Calu3 (cell line): ENCODE data around the gene SHC1. TPM values are rescaled to one million over a fixed set of nuclear protein-coding genes. Genes with fewer than 3 reads are reported as not detected.

ENCODE experiments used
- BruUV-seq: library from RNA; stranded (reverse); fragments of 400-500 nt; replicated peaks from 2 replicates; lab custom pipeline; 2021; lab: Mats Ljungman, UMichigan
- CTCF ChIA-PET: fragments of 300-600 bp; sonication (Branson Sonifier 250); formaldehyde crosslinking; loops from one replicate; lab custom pipeline; 2022; ENCODE audit warnings: antibody characterized with exemption; lab: Charles Lee
- DNase-seq: peaks from one replicate; pipeline ENCODE4 v3.0.0; 2022
- H3K27ac Mint-ChIP-seq: one replicate; pipeline ENCODE4 v1.8.0; 2022; ENCODE audit warnings: mixed read lengths; ENCODE audit not compliant: unreplicated experiment
- H3K27me3 Mint-ChIP-seq: one replicate; pipeline ENCODE4 v1.8.0; 2022; ENCODE audit warnings: mixed read lengths; ENCODE audit not compliant: unreplicated experiment
- H3K36me3 Mint-ChIP-seq: one replicate; pipeline ENCODE4 v1.8.0; 2022; ENCODE audit warnings: mild to moderate bottlenecking, moderate library complexity, mixed read lengths; ENCODE audit not compliant: insufficient read depth, unreplicated experiment
- H3K4me1 Mint-ChIP-seq: one replicate; pipeline ENCODE4 v1.8.0; 2022; ENCODE audit warnings: mild to moderate bottlenecking, low read depth, mixed read lengths; ENCODE audit not compliant: unreplicated experiment
- H3K4me3 Mint-ChIP-seq: one replicate; pipeline ENCODE4 v1.8.0; 2022; ENCODE audit warnings: mild to moderate bottlenecking, low read depth, moderate library complexity, mixed read lengths; ENCODE audit not compliant: unreplicated experiment
- H3K9me3 Mint-ChIP-seq: one replicate; pipeline ENCODE4 v1.8.0; 2022; ENCODE audit warnings: low read depth, mixed read lengths; ENCODE audit not compliant: unreplicated experiment
- intact Hi-C: fragments of 100-400 bp; cut with micrococcal nuclease; formaldehyde crosslinking; loops from one replicate; pipeline ENCODE4 v1.10.0; 2022; ENCODE audit not compliant: unreplicated experiment
- total RNA-seq: library from RNA; stranded (reverse); gene quantifications from 2 replicates; pipeline ENCODE4 v1.2.3, GENCODE V29; 2022
- TF ChIP-seq, protein P1 (sequence below): fragments of 200-600 bp; IDR thresholded peaks from one replicate; pipeline ENCODE4 v1.8.0; 2022; ENCODE audit warnings: antibody characterized with exemption; ENCODE audit not compliant: unreplicated experiment

Gene SHC1
- total RNA-seq, 1 experiment from 2014 or later: 77.5 TPM

- TF ChIP-seq, protein P1, sequence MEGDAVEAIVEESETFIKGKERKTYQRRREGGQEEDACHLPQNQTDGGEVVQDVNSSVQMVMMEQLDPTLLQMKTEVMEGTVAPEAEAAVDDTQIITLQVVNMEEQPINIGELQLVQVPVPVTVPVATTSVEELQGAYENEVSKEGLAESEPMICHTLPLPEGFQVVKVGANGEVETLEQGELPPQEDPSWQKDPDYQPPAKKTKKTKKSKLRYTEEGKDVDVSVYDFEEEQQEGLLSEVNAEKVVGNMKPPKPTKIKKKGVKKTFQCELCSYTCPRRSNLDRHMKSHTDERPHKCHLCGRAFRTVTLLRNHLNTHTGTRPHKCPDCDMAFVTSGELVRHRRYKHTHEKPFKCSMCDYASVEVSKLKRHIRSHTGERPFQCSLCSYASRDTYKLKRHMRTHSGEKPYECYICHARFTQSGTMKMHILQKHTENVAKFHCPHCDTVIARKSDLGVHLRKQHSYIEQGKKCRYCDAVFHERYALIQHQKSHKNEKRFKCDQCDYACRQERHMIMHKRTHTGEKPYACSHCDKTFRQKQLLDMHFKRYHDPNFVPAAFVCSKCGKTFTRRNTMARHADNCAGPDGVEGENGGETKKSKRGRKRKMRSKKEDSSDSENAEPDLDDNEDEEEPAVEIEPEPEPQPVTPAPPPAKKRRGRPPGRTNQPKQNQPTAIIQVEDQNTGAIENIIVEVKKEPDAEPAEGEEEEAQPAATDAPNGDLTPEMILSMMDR: no peak
- no peak for DNase-seq
- intact Hi-C loops: no loop called here
- CTCF ChIA-PET: interaction anchor here (0.7 kb wide), 1 partner anchor 38 kb away, joined by 14 read pairs; no protein-coding TSS in a partner anchor
- H3K9me3 Mint-ChIP-seq: no peaks in the 10 kb centered on the region
- H3K4me3 Mint-ChIP-seq: no peak overlapping the region
- H3K4me1 Mint-ChIP-seq: peaks cover 20% of the 10 kb centered on the region
- no peak overlapping the region for H3K27ac Mint-ChIP-seq
- H3K36me3 Mint-ChIP-seq: peaks cover 22% of the 10 kb centered on the region
- H3K27me3 Mint-ChIP-seq: no peaks in the 10 kb centered on the region
- no TSS peak for BruUV-seq
These were observed 41.0 kb upstream of the SHC1 start for GRCh38 chr1:155011437-155012025.

- no peak overlapping the region for H3K27ac Mint-ChIP-seq
- BruUV-seq: no TSS peak
- H3K9me3 Mint-ChIP-seq: no peaks in the 10 kb centered on the region
- peaks cover 25% of the 10 kb centered on the region for H3K4me1 Mint-ChIP-seq
- TF ChIP-seq, protein P1: no peak
- intact Hi-C loops: no loop called here
- no peak overlapping the region for H3K4me3 Mint-ChIP-seq
- CTCF ChIA-PET: no interaction called here
- H3K27me3 Mint-ChIP-seq: no peaks in the 10 kb centered on the region
- peaks cover 17% of the 10 kb centered on the region for H3K36me3 Mint-ChIP-seq
- no peak for DNase-seq
These were observed 40.5 kb upstream of the SHC1 start for GRCh38 chr1:155011004-155011416.

GRCh38 chr1:155010211-155010918 is 39.8 kb upstream of the SHC1 start:
- BruUV-seq: no TSS peak
- H3K9me3 Mint-ChIP-seq: no peaks in the 10 kb centered on the region
- H3K36me3 Mint-ChIP-seq: peaks cover 11% of the 10 kb centered on the region
- no peaks in the 10 kb centered on the region for H3K27me3 Mint-ChIP-seq
- TF ChIP-seq, protein P1: no peak
- no peak overlapping the region for H3K27ac Mint-ChIP-seq
- CTCF ChIA-PET: interaction anchor here (0.7 to 0.8 kb wide), 2 partner anchors 9 kb away, joined by 3 read pairs; no protein-coding TSS in a partner anchor
- intact Hi-C loops: no loop called here
- no peak for DNase-seq
- H3K4me3 Mint-ChIP-seq: no peak overlapping the region
- H3K4me1 Mint-ChIP-seq: peaks cover 31% of the 10 kb centered on the region

- BruUV-seq: no TSS peak
These were observed 39.2 kb upstream of the SHC1 start for GRCh38 chr1:155009742-155010141.

More at GRCh38 chr1:155009742-155010141, 39.2 kb upstream of the SHC1 start:
- no peaks in the 10 kb centered on the region for H3K27me3 Mint-ChIP-seq
- CTCF ChIA-PET: interaction anchor here (0.7 to 0.8 kb wide), 2 partner anchors 9 kb away, joined by 3 read pairs; no protein-coding TSS in a partner anchor
- peaks cover 6% of the 10 kb centered on the region for H3K36me3 Mint-ChIP-seq
- peaks cover 35% of the 10 kb centered on the region for H3K4me1 Mint-ChIP-seq
- H3K27ac Mint-ChIP-seq: no peak overlapping the region
- intact Hi-C loops: loop anchor here (10.0 kb wide), 1 partner anchor 45 kb away; the partner anchor contains the start of gene ADAM15
- no peaks in the 10 kb centered on the region for H3K9me3 Mint-ChIP-seq
- no peak overlapping the region for H3K4me3 Mint-ChIP-seq
- TF ChIP-seq, protein P1: no peak
- no peak for DNase-seq
